WTC11 (cell line): ENCODE measurements around the gene COA1. TPM values are rescaled to one million over a fixed set of nuclear protein-coding genes. Genes with fewer than 3 reads are reported as not detected.

Experiments
- ATAC-seq: fragments of 200-7000 bp; cut with Tn5 transposase; 2 replicates; pipeline ENCODE4 v1.10.0; 2021; ENCODE audit warnings: mild to moderate bottlenecking, moderate library complexity
- CTCF ChIA-PET: fragments of 300-600 bp; sonication (Branson Sonifier 250); formaldehyde crosslinking; loops from one replicate; lab custom pipeline; 2021; ENCODE audit warnings: antibody characterized with exemption; lab: Charles Lee
- POLR2A ChIA-PET: fragments of 350-600 bp; sonication (Branson Sonifier 250); formaldehyde crosslinking; loops from one replicate; lab custom pipeline; 2021; ENCODE audit warnings: antibody characterized with exemption; lab: Charles Lee
- DNase-seq: peaks from one replicate; pipeline ENCODE4 v3.0.0; 2021; ENCODE audit warnings: low spot score
- H3K27ac Mint-ChIP-seq: 2 replicates; pipeline ENCODE4 v1.8.0; 2021; ENCODE audit warnings: mixed read lengths
- H3K27me3 Mint-ChIP-seq: 2 replicates; pipeline ENCODE4 v1.8.0; 2021; ENCODE audit warnings: low read depth, mild to moderate bottlenecking, moderate library complexity, mixed read lengths
- H3K36me3 Mint-ChIP-seq: 2 replicates; pipeline ENCODE4 v1.8.0; 2021; ENCODE audit warnings: mixed read lengths
- H3K4me1 Mint-ChIP-seq: 2 replicates; pipeline ENCODE4 v1.8.0; 2022; ENCODE audit warnings: mixed read lengths
- H3K4me3 Mint-ChIP-seq: 2 replicates; pipeline ENCODE4 v1.8.0; 2021; ENCODE audit warnings: mild to moderate bottlenecking, moderate library complexity, mixed read lengths
- H3K9me3 Mint-ChIP-seq: 2 replicates; pipeline ENCODE4 v1.8.0; 2021; ENCODE audit warnings: mixed read lengths
- AFF4 ChIP-seq: sonication (generic); formaldehyde crosslinking; IDR thresholded peaks from 2 replicates; pipeline ENCODE4 v1.8.1; 2023; ENCODE audit warnings: mild to moderate bottlenecking, missing genetic modification reagents, borderline replicate concordance
- ATF2 ChIP-seq: sonication (generic); formaldehyde crosslinking; IDR thresholded peaks from 2 replicates; pipeline ENCODE4 v1.8.1; 2022; ENCODE audit warnings: low read depth, missing genetic modification reagents, borderline replicate concordance
- ERG ChIP-seq: fragments of 250-450 bp; sonication (Bioruptor Pico); IDR thresholded peaks from 2 replicates; pipeline ENCODE4 v1.8.0; 2021; ENCODE audit warnings: mild to moderate bottlenecking
- FOXK1 ChIP-seq: sonication (generic); formaldehyde crosslinking; IDR thresholded peaks from 2 replicates; pipeline ENCODE4 v1.8.0; 2022; ENCODE audit warnings: mild to moderate bottlenecking, moderate library complexity, missing genetic modification reagents
- IRF1 ChIP-seq: sonication (generic); formaldehyde crosslinking; IDR thresholded peaks from 2 replicates; pipeline ENCODE4 v1.8.0; 2023; ENCODE audit warnings: missing genetic modification reagents
- MYBL2 ChIP-seq: sonication (generic); formaldehyde crosslinking; IDR thresholded peaks from 2 replicates; pipeline ENCODE4 v1.8.1; 2023; ENCODE audit warnings: mild to moderate bottlenecking, moderate library complexity, missing genetic modification reagents
- NFYB ChIP-seq: sonication (generic); formaldehyde crosslinking; conservative IDR thresholded peaks from 2 replicates; pipeline ENCODE4 v1.8.0; 2022; ENCODE audit warnings: low read depth, missing genetic modification reagents
- NR3C1 ChIP-seq: sonication (generic); formaldehyde crosslinking; conservative IDR thresholded peaks from 2 replicates; pipeline ENCODE4 v1.8.1; 2023; ENCODE audit warnings: low read depth, mild to moderate bottlenecking, missing genetic modification reagents
- RORB ChIP-seq: fragments of 250-450 bp; sonication (Bioruptor Pico); IDR thresholded peaks from 2 replicates; pipeline ENCODE4 v1.9.0; 2021; ENCODE audit warnings: mild to moderate bottlenecking
- STAT6 ChIP-seq: sonication (generic); formaldehyde crosslinking; conservative IDR thresholded peaks from 2 replicates; pipeline ENCODE4 v1.8.1; 2023; ENCODE audit warnings: mild to moderate bottlenecking, low read depth, missing genetic modification reagents, moderate library complexity
- TCF7 ChIP-seq: sonication (generic); formaldehyde crosslinking; IDR thresholded peaks from 2 replicates; pipeline ENCODE4 v1.8.0; 2022; ENCODE audit warnings: mild to moderate bottlenecking, low read depth, missing genetic modification reagents, moderate library complexity
- ZBTB21 ChIP-seq: sonication (generic); formaldehyde crosslinking; IDR thresholded peaks from 2 replicates; pipeline ENCODE4 v1.8.1; 2023; ENCODE audit warnings: mild to moderate bottlenecking, missing genetic modification reagents, borderline replicate concordance
- ZBTB43 ChIP-seq: sonication (generic); formaldehyde crosslinking; IDR thresholded peaks from 2 replicates; pipeline ENCODE4 v1.8.1; 2023; ENCODE audit warnings: mild to moderate bottlenecking, missing genetic modification reagents
- ZNF396 ChIP-seq: fragments of 250-450 bp; sonication (Bioruptor Pico); IDR thresholded peaks from 2 replicates; pipeline ENCODE4 v1.8.0; 2021; ENCODE audit warnings: mild to moderate bottlenecking, moderate library complexity, borderline replicate concordance
- ZNF532 ChIP-seq: fragments of 250-450 bp; sonication (Bioruptor Pico); IDR thresholded peaks from 2 replicates; pipeline ENCODE4 v1.9.0; 2021; ENCODE audit warnings: mild to moderate bottlenecking, borderline replicate concordance
- total RNA-seq: library from RNA; stranded (reverse); gene quantifications from 3 replicates; pipeline ENCODE4 v1.2.3, GENCODE V29; 2021

The COA1 gene
- total RNA-seq, 1 experiment from 2014 or later, result 132 TPM

GRCh38 chr7:43642897-43643630, 86.3 kb downstream of the COA1 start:
- Mint-ChIP-seq H3K36me3 (peaks cover 51% of the 10 kb centered on the region), H3K4me3 (no peak overlapping the region), H3K4me1 (peaks cover 29% of the 10 kb centered on the region), H3K27me3 (no peaks in the 10 kb centered on the region), H3K27ac (peak overlapping the region; percentile 73), H3K9me3 (no peaks in the 10 kb centered on the region)
- no peak for ATAC-seq
- DNase-seq, result no peak
- ChIA-PET CTCF (no interaction called here), POLR2A (no interaction called here)
- no peak for TF ChIP-seq IRF1
- no peak for TF ChIP-seq ZNF396 (CRISPR knock-in tag)
- no peak for TF ChIP-seq RORB (CRISPR knock-in tag)
- TF ChIP-seq ZBTB43 (CRISPR knock-in tag), result no peak

- ATAC-seq, result no peak
- H3K27me3 Mint-ChIP-seq, result no peaks in the 10 kb centered on the region
- peaks cover 5% of the 10 kb centered on the region for H3K4me1 Mint-ChIP-seq
- no peak overlapping the region for H3K4me3 Mint-ChIP-seq
- ChIA-PET POLR2A (no interaction called here), CTCF (interaction anchor here (1.4 kb wide), 1 partner anchor 58 kb away, joined by 9 read pairs; the partner anchor contains the start of gene STK17A)
- DNase-seq, result no peak
- H3K27ac Mint-ChIP-seq, result peak overlapping the region; percentile 57
- H3K9me3 Mint-ChIP-seq, result no peaks in the 10 kb centered on the region
- H3K36me3 Mint-ChIP-seq, result peaks cover 70% of the 10 kb centered on the region
- TF ChIP-seq FOXK1 (CRISPR knock-in tag), result no peak
- TF ChIP-seq NR3C1 (CRISPR knock-in tag), result no peak
- TF ChIP-seq ERG (CRISPR knock-in tag), result no peak
- no peak for TF ChIP-seq ATF2 (CRISPR knock-in tag)
- no peak for TF ChIP-seq NFYB
- TF ChIP-seq AFF4, result no peak
- no peak for TF ChIP-seq ZBTB43 (CRISPR knock-in tag)
- TF ChIP-seq ZNF532 (CRISPR knock-in tag), result no peak
- no peak for TF ChIP-seq ZBTB21 (CRISPR knock-in tag)
- TF ChIP-seq TCF7 (CRISPR knock-in tag), result no peak
- no peak for TF ChIP-seq STAT6 (CRISPR knock-in tag)
- TF ChIP-seq MYBL2 (CRISPR knock-in tag), result no peak
These were observed 88.6 kb downstream of the COA1 start for GRCh38 chr7:43640679-43641078.
